K562 (cell line): ENCODE measurements around the gene ZNF410. TPM values are rescaled to one million over a fixed set of nuclear protein-coding genes. Genes with fewer than 3 reads are reported as not detected.

ENCODE experiments used
- CREM ChIP-seq: IDR thresholded peaks from 2 replicates; pipeline ENCODE4 v1.6.1; 2014; ENCODE audit warnings: antibody characterized with exemption, low read depth
- DIDO1 ChIP-seq: fragments of 450-650 bp; IDR thresholded peaks from 2 replicates; pipeline ENCODE4 v1.6.1; 2016; ENCODE audit warnings: low read depth, missing biosample characterization, missing genetic modification characterization
- GTF2F1 ChIP-seq: IDR thresholded peaks from 2 replicates; pipeline ENCODE4 v1.6.1; 2011; ENCODE audit warnings: low read depth, low read length, improper control_type of control experiment
- ILK ChIP-seq: fragments of 450-650 bp; IDR thresholded peaks from 2 replicates; pipeline ENCODE4 v1.6.1; 2016; ENCODE audit warnings: missing genetic modification characterization, low read depth, mild to moderate bottlenecking, missing compliant biosample characterization, moderate library complexity, borderline replicate concordance
- SREBF1 ChIP-seq: fragments of 150-350 bp; IDR thresholded peaks from 2 replicates; pipeline ENCODE4 v1.6.1; 2014; ENCODE audit warnings: antibody characterized with exemption, low read depth, low read length, borderline replicate concordance
- ZC3H8 ChIP-seq: fragments of 450-650 bp; IDR thresholded peaks from 2 replicates; pipeline ENCODE4 v1.6.1; 2017
- ZNF764 ChIP-seq: fragments of 250-450 bp; sonication (Bioruptor Pico); IDR thresholded peaks from 2 replicates; pipeline ENCODE4 v1.4.0; 2020; ENCODE audit warnings: low read depth, mild to moderate bottlenecking, moderate library complexity
- polyA plus RNA-seq, 8 experiments: library from polyadenylated mRNA; depleted of rRNA in 4 of 8; stranded (reverse) in 5 of 8; unstranded in 3 of 8; fragments of >200 nt; fragmentation: Nextera tagmentation in 2 of 8; fragmentation: Illumina TruSeq in 1 of 8; extraction: Ambion mirVana in 2 of 8; extraction: Trizol in 1 of 8; gene quantifications; 2 replicates each; pipeline versions ENCODE4 v1.2.1 to v1.2.3, GENCODE V29; 2011 to 2014; ENCODE audit warnings: inconsistent platforms in 1 of 8, missing spikeins in 1 of 8
- total RNA-seq, 7 experiments: library from RNA; depleted of rRNA in 6 of 7; stranded (reverse); fragments of >200 nt in 6 of 7; fragmentation: Illumina TruSeq in 2 of 7; extraction: Trizol in 2 of 7; gene quantifications; 2 replicates each; pipeline versions ENCODE4 v1.2.1 to v1.2.3, GENCODE V29; 2011 to 2021; ENCODE audit warnings: low replicate concordance in 1 of 7
- TF ChIP-seq, protein P1 (sequence below), 2 experiments: IDR thresholded peaks; 2 replicates each; pipeline ENCODE4 v1.6.1; 2012; ENCODE audit warnings: improper control_type of control experiment in 2 of 2, low read depth in 2 of 2, low read length in 2 of 2, borderline replicate concordance in 1 of 2
- TF ChIP-seq, protein P2 (sequence below): sonication (generic); formaldehyde crosslinking; IDR thresholded peaks from 2 replicates; pipeline ENCODE4 v1.8.0; 2022; ENCODE audit warnings: missing genetic modification reagents, mild to moderate bottlenecking, moderate library complexity, borderline replicate concordance
- TF ChIP-seq, protein P3 (sequence below): fragments of 450-650 bp; IDR thresholded peaks from 2 replicates; pipeline ENCODE4 v1.6.1; 2017; ENCODE audit warnings: antibody characterized with exemption, mild to moderate bottlenecking
- TF ChIP-seq, protein P4 (sequence below): fragments of 250-450 bp; sonication (Bioruptor Pico); IDR thresholded peaks from 2 replicates; pipeline ENCODE4 v1.9.0; 2021; ENCODE audit warnings: mild to moderate bottlenecking, inconsistent platforms
- TF ChIP-seq, protein P5 (sequence below): fragments of 450-650 bp; IDR thresholded peaks from one replicate; pipeline ENCODE4 v1.6.1; 2018; ENCODE audit warnings: mild to moderate bottlenecking, moderate library complexity; ENCODE audit not compliant: partially characterized antibody

ZNF410 gene
- total and polyA plus RNA-seq, 9 of the 15 experiments (the other 6 are each of a cell fraction or from before 2014, with no cell fraction given) = 20.5 to 64.8 (median 38.7) TPM

DNA sequence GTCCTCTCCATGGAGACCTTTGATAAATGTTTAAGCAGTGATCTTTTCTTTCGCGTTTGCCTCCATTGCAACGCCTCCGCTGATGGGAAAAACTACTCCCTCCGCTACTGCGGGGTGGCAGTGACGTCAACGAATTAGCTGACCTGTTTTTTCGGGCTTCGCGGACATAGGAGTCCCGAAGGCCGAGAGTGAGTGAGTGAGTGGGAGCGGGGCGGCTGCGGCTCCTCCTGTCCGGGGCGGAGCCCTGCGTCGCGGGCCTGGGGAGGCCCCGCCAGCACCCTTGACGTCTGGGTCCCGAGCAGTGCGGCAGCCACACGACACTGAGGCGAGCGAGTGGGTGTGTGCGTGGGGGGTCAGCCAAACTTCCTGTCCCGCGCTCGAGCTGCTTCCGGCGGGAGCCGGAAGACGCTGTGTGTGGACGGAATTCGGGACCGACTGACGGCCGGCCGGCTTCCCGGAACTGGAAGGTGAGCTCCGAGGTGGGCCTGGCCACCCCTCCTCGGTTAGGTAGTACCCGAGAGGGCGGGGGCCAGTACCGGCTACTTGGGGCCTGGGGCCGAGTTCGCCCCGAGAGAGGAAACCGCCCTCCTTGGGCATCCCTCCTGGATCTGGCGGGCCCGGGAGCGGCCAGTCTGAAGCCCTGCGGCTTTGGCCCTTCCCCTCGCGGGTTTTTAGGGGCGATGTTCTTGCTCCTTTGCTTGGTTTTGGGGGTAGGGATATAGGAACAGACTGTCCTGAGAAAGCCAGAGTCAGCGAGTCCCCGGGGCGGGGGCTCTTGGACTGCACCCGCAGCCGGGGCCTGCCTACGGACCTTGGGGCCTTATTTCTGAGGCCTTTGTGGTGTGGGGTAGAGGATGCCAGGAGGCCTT lies at the start of gene ZNF410 (continued):
- TF ChIP-seq, protein P1, sequence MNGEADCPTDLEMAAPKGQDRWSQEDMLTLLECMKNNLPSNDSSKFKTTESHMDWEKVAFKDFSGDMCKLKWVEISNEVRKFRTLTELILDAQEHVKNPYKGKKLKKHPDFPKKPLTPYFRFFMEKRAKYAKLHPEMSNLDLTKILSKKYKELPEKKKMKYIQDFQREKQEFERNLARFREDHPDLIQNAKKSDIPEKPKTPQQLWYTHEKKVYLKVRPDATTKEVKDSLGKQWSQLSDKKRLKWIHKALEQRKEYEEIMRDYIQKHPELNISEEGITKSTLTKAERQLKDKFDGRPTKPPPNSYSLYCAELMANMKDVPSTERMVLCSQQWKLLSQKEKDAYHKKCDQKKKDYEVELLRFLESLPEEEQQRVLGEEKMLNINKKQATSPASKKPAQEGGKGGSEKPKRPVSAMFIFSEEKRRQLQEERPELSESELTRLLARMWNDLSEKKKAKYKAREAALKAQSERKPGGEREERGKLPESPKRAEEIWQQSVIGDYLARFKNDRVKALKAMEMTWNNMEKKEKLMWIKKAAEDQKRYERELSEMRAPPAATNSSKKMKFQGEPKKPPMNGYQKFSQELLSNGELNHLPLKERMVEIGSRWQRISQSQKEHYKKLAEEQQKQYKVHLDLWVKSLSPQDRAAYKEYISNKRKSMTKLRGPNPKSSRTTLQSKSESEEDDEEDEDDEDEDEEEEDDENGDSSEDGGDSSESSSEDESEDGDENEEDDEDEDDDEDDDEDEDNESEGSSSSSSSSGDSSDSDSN (IDR thresholded peaks at IDR 0.05; ENCODE audit: borderline replicate concordance in 1 of 2, low read depth in 2 of 2, low read length in 2 of 2) = peak; percentile 71 to 97; a peak in 3 of 4 replicates
- TF ChIP-seq CREM = peak; percentile 94
- TF ChIP-seq, protein P2, sequence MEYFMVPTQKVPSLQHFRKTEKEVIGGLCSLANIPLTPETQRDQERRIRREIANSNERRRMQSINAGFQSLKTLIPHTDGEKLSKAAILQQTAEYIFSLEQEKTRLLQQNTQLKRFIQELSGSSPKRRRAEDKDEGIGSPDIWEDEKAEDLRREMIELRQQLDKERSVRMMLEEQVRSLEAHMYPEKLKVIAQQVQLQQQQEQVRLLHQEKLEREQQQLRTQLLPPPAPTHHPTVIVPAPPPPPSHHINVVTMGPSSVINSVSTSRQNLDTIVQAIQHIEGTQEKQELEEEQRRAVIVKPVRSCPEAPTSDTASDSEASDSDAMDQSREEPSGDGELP (CRISPR knock-in tag) = peak; percentile 92
- 0 out of 2 replicates have a peak, but pooled peaks have one; percentile 24 for TF ChIP-seq GTF2F1
- TF ChIP-seq SREBF1 = peak; percentile 16; the same call in 1 of the 2 replicates
- TF ChIP-seq ZC3H8 = no peak
- TF ChIP-seq ILK (tag) = no peak
- no peak for TF ChIP-seq ZNF764
- TF ChIP-seq DIDO1 (tag) = no peak
- TF ChIP-seq, protein P3, sequence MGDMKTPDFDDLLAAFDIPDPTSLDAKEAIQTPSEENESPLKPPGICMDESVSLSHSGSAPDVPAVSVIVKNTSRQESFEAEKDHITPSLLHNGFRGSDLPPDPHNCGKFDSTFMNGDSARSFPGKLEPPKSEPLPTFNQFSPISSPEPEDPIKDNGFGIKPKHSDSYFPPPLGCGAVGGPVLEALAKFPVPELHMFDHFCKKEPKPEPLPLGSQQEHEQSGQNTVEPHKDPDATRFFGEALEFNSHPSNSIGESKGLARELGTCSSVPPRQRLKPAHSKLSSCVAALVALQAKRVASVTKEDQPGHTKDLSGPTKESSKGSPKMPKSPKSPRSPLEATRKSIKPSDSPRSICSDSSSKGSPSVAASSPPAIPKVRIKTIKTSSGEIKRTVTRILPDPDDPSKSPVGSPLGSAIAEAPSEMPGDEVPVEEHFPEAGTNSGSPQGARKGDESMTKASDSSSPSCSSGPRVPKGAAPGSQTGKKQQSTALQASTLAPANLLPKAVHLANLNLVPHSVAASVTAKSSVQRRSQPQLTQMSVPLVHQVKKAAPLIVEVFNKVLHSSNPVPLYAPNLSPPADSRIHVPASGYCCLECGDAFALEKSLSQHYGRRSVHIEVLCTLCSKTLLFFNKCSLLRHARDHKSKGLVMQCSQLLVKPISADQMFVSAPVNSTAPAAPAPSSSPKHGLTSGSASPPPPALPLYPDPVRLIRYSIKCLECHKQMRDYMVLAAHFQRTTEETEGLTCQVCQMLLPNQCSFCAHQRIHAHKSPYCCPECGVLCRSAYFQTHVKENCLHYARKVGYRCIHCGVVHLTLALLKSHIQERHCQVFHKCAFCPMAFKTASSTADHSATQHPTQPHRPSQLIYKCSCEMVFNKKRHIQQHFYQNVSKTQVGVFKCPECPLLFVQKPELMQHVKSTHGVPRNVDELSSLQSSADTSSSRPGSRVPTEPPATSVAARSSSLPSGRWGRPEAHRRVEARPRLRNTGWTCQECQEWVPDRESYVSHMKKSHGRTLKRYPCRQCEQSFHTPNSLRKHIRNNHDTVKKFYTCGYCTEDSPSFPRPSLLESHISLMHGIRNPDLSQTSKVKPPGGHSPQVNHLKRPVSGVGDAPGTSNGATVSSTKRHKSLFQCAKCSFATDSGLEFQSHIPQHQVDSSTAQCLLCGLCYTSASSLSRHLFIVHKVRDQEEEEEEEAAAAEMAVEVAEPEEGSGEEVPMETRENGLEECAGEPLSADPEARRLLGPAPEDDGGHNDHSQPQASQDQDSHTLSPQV = no peak
- TF ChIP-seq, protein P4, sequence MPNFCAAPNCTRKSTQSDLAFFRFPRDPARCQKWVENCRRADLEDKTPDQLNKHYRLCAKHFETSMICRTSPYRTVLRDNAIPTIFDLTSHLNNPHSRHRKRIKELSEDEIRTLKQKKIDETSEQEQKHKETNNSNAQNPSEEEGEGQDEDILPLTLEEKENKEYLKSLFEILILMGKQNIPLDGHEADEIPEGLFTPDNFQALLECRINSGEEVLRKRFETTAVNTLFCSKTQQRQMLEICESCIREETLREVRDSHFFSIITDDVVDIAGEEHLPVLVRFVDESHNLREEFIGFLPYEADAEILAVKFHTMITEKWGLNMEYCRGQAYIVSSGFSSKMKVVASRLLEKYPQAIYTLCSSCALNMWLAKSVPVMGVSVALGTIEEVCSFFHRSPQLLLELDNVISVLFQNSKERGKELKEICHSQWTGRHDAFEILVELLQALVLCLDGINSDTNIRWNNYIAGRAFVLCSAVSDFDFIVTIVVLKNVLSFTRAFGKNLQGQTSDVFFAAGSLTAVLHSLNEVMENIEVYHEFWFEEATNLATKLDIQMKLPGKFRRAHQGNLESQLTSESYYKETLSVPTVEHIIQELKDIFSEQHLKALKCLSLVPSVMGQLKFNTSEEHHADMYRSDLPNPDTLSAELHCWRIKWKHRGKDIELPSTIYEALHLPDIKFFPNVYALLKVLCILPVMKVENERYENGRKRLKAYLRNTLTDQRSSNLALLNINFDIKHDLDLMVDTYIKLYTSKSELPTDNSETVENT (CRISPR knock-in tag) = peak; percentile 27; the same call in 1 of the 2 replicates
- TF ChIP-seq, protein P5, sequence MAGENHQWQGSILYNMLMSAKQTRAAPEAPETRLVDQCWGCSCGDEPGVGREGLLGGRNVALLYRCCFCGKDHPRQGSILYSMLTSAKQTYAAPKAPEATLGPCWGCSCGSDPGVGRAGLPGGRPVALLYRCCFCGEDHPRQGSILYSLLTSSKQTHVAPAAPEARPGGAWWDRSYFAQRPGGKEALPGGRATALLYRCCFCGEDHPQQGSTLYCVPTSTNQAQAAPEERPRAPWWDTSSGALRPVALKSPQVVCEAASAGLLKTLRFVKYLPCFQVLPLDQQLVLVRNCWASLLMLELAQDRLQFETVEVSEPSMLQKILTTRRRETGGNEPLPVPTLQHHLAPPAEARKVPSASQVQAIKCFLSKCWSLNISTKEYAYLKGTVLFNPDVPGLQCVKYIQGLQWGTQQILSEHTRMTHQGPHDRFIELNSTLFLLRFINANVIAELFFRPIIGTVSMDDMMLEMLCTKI = no peak
